Endodermal cell (in vitro differentiated cells): ENCODE results near the gene C7orf57. TPM values are rescaled to one million over a fixed set of nuclear protein-coding genes. Genes with fewer than 3 reads are reported as not detected.

ENCODE experiments used
- DNase-seq: peaks from one replicate; pipeline ENCODE4 v3.0.0-alpha.2; 2017
- H3K27ac ChIP-seq: 2 replicates; pipeline ENCODE4 v1.5.1; 2013; ENCODE audit warnings: mild to moderate bottlenecking, low read depth, low read length, moderate library complexity
- H3K27me3 ChIP-seq: 2 replicates; pipeline ENCODE4 v1.6.1; 2013; ENCODE audit warnings: mild to moderate bottlenecking, low read length, moderate library complexity; ENCODE audit not compliant: insufficient read depth, control insufficient read depth, poor library complexity, severe bottlenecking
- H3K36me3 ChIP-seq: 2 replicates; pipeline ENCODE4 v1.7.0; 2013; ENCODE audit warnings: mild to moderate bottlenecking, low read length, moderate library complexity; ENCODE audit not compliant: control insufficient read depth, insufficient read depth
- H3K4me1 ChIP-seq: one replicate; pipeline ENCODE4 v1.7.0; 2013; ENCODE audit warnings: low read length; ENCODE audit not compliant: control insufficient read depth, insufficient read depth
- H3K4me3 ChIP-seq: 2 replicates; pipeline ENCODE4 v1.5.1; 2013; ENCODE audit warnings: mild to moderate bottlenecking, low read length, moderate library complexity
- H3K9ac ChIP-seq: 2 replicates; pipeline ENCODE4 v1.6.1; 2013; ENCODE audit warnings: mild to moderate bottlenecking, low read length, moderate library complexity; ENCODE audit not compliant: poor library complexity, severe bottlenecking; ENCODE audit errors: extremely low read depth
- H3K9me3 ChIP-seq: 2 replicates; pipeline ENCODE4 v1.6.1; 2013; ENCODE audit warnings: mild to moderate bottlenecking, low read length, moderate library complexity; ENCODE audit not compliant: control insufficient read depth
- H3K27ac Mint-ChIP-seq: 2 replicates; pipeline ENCODE4 v1.8.0; 2020; ENCODE audit warnings: mixed read lengths
- H3K27me3 Mint-ChIP-seq: 2 replicates; pipeline ENCODE4 v1.8.0; 2021; ENCODE audit warnings: mild to moderate bottlenecking, mixed read lengths; ENCODE audit not compliant: insufficient read depth
- H3K36me3 Mint-ChIP-seq: 2 replicates; pipeline ENCODE4 v1.8.0; 2020; ENCODE audit warnings: low read depth, mixed read lengths
- H3K4me1 Mint-ChIP-seq: 2 replicates; pipeline ENCODE4 v1.8.0; 2020; ENCODE audit warnings: mixed read lengths
- H3K4me3 Mint-ChIP-seq: 2 replicates; pipeline ENCODE4 v1.8.0; 2020; ENCODE audit warnings: mild to moderate bottlenecking, moderate library complexity, mixed read lengths
- H3K9me3 Mint-ChIP-seq: 2 replicates; pipeline ENCODE4 v1.8.0; 2020; ENCODE audit warnings: mild to moderate bottlenecking, mixed read lengths
- CTCF ChIP-seq: fragments of 200-600 bp; sonication (generic); conservative IDR thresholded peaks from 2 replicates; pipeline ENCODE4 v1.5.0; 2021; ENCODE audit warnings: antibody characterized with exemption, mild to moderate bottlenecking
- WGBS, 2 experiments: methylation state at CpG; one replicate each; pipeline versions ENCODE4 v1.1.5 to v1.1.7; 2013; ENCODE audit warnings: missing lambda C conversion rate in 2 of 2, mixed read lengths in 1 of 2; ENCODE audit not compliant: insufficient coverage in 1 of 2, insufficient read length in 1 of 2; 5-methylcytosine and 5-hydroxymethylcytosine counted together
- total RNA-seq, 2 donors: library from RNA; stranded (reverse); fragmentation: NEBNext Ultra II Directional in 1 of 2; extraction: Animal tissue kit (Norgen Biotek cat#: 25700) in 1 of 2; gene quantifications; 2 replicates in 1 of 2; 3 replicates in 1 of 2; pipeline ENCODE4 v1.2.1, GENCODE V29; 2021

Gene C7orf57
- total RNA-seq, 2 donors from 2014 or later: 0.57 TPM; not detected in 1

DNA sequence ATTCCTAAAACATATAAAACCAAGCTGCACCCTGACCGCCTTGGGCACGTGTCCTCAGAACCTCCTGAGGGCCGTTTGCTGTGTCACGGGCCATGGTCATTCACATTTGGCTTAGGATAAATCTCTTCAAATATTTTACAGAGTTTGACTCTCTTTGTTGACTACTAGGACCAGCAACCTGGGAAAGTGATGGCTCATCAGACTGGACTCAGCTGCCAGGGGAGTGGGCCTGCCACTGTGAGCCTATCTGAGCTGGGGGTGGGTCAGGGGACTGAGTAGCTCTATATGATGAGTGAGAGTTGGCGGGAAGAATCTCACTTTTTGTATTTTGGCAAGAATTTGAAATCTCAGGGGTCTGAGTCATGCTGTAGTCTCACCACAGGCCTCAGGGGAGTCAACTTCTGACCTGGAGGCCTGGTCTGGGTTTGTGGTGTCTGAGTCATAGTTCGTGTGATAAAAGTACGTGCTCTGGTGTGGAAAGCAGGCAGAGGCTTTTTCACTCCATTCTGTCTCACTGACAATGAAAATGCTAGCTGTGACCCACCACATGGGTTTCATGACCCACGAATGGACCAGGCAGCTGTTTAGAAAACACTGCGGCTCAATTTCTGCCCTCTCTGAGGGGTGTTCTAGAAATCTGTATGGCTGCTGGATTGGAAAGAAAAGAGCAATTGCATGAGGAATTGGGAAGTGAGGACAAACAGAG, 49.5 kb downstream of the C7orf57 start:
- Histone ChIP-seq H3K4me3 (no peak overlapping the region), H3K27me3 (no peaks in the 10 kb centered on the region), H3K4me1 (peaks cover 5% of the 10 kb centered on the region), H3K36me3 (no peaks in the 10 kb centered on the region), H3K27ac (no peak overlapping the region), H3K9ac (no peak overlapping the region), H3K9me3 (peaks cover 6% of the 10 kb centered on the region)
- H3K27me3 Mint-ChIP-seq: no peaks in the 10 kb centered on the region
- no peak overlapping the region for H3K4me3 Mint-ChIP-seq
- peak overlapping the region; percentile 81 for H3K27ac Mint-ChIP-seq
- peaks cover 56% of the 10 kb centered on the region for H3K4me1 Mint-ChIP-seq
- H3K9me3 Mint-ChIP-seq: peaks cover 6% of the 10 kb centered on the region
- DNase-seq: peak; percentile 70
- no peak for TF ChIP-seq CTCF
- H3K36me3 Mint-ChIP-seq: no peaks in the 10 kb centered on the region
- 77 to 90% methylated on average over 5 to 9 of the region's 9 CpGs for WGBS, 2 experiments

DNA sequence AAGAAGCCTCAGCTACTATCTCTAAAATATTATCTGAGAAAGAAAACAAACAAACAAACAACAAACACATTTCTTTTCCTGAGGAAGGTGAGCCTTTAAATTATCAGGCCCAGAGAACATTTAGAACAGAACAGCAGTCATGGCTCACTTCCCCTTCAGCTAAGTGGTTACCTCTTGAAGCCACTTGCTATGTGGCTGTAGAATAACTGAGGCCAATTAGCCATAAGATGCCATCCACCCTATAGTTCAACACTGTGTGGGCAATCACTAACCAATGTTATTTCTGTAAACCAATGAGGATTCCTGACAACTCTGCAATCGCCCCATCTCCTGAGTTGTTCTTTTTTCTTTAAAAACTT, 50.1 kb downstream of the C7orf57 start:
- 85 to 100% methylated on average over 1 of the region's 1 CpG for WGBS, 2 experiments
- Histone ChIP-seq H3K4me1 (peaks cover 5% of the 10 kb centered on the region), H3K9me3 (peaks cover under 1% of the 10 kb centered on the region), H3K36me3 (no peaks in the 10 kb centered on the region), H3K4me3 (no peak overlapping the region), H3K27ac (no peak overlapping the region), H3K9ac (no peak overlapping the region), H3K27me3 (no peaks in the 10 kb centered on the region)
- H3K4me1 Mint-ChIP-seq: peaks cover 59% of the 10 kb centered on the region
- H3K9me3 Mint-ChIP-seq: peaks cover 6% of the 10 kb centered on the region
- H3K27ac Mint-ChIP-seq: peak overlapping the region; percentile 81
- H3K27me3 Mint-ChIP-seq: no peaks in the 10 kb centered on the region
- no peaks in the 10 kb centered on the region for H3K36me3 Mint-ChIP-seq
- no peak overlapping the region for H3K4me3 Mint-ChIP-seq
- DNase-seq: no peak
- no peak for TF ChIP-seq CTCF

GRCh38 chr7:48085942-48086341, 50.6 kb downstream of the C7orf57 start:
- Histone ChIP-seq H3K4me3 (no peak overlapping the region), H3K27me3 (no peaks in the 10 kb centered on the region), H3K36me3 (no peaks in the 10 kb centered on the region), H3K9ac (no peak overlapping the region), H3K4me1 (peaks cover 5% of the 10 kb centered on the region), H3K27ac (no peak overlapping the region), H3K9me3 (no peaks in the 10 kb centered on the region)
- Mint-ChIP-seq H3K9me3 (peaks cover 3% of the 10 kb centered on the region), H3K4me1 (peaks cover 60% of the 10 kb centered on the region), H3K4me3 (no peak overlapping the region), H3K36me3 (peaks cover 2% of the 10 kb centered on the region), H3K27ac (no peak overlapping the region), H3K27me3 (no peaks in the 10 kb centered on the region)
- no peak for DNase-seq
- 80 to 91% methylated on average over 1 of the region's 1 CpG for WGBS, 2 experiments
- TF ChIP-seq CTCF: no peak
